Gastrocnemius medialis (tissue), 4 donors: Measurements from ENCODE around the gene PPP1R16B. TPM values are rescaled to one million over a fixed set of nuclear protein-coding genes. Genes with fewer than 3 reads are reported as not detected.
"Not testable (repeated sequence)": the region's sequence is repeated elsewhere in the genome, so short reads cannot be mapped to it uniquely, and the experiment has no call there.

Source experiments
- ATAC-seq, 2 donors: fragments of 150-250 bp; one replicate each; pipeline ENCODE4 v1.9.1; 2016
- DNase-seq, 2 donors: peaks; one replicate each; pipeline ENCODE4 v3.0.0-alpha.2; 2019
- H3K27ac ChIP-seq, 4 donors: fragments of 200-600 bp; sonication (generic); 1 replicate in 1 of 4; 2 replicates in 3 of 4; pipeline ENCODE4 v1.5.1; 2016 to 2018; ENCODE audit warnings: mild to moderate bottlenecking in 2 of 4, moderate library complexity in 1 of 4
- H3K27me3 ChIP-seq, 3 donors: fragments of 200-600 bp; sonication (generic) in 2 of 3; 1 replicate in 1 of 3; 2 replicates in 2 of 3; pipeline versions ENCODE4 v1.5.1 to v1.6.0; 2016 to 2019; ENCODE audit warnings: mild to moderate bottlenecking in 1 of 3, moderate library complexity in 1 of 3
- H3K36me3 ChIP-seq, 2 donors: fragments of 200-600 bp; sonication (generic) in 1 of 2; one replicate each; pipeline ENCODE4 v1.5.1; 2017 to 2018
- H3K4me1 ChIP-seq, 2 donors: fragments of 200-600 bp; sonication (generic) in 1 of 2; one replicate each; pipeline ENCODE4 v1.5.1; 2016 to 2017; ENCODE audit warnings: mild to moderate bottlenecking in 2 of 2
- H3K4me3 ChIP-seq, 4 donors: fragments of 200-600 bp; sonication (generic) in 3 of 4; 1 replicate in 1 of 4; 2 replicates in 3 of 4; pipeline ENCODE4 v1.5.1; 2016 to 2019; ENCODE audit warnings: mild to moderate bottlenecking in 2 of 4
- H3K9me3 ChIP-seq, 3 donors: fragments of 200-600 bp; sonication (generic) in 2 of 3; 1 replicate in 1 of 3; 2 replicates in 2 of 3; pipeline ENCODE4 v1.5.1; 2016 to 2019
- CTCF ChIP-seq, 5 experiments: fragments of 450-650 bp in 3 of 5; fragments of 200-600 bp in 2 of 5; sonication (generic) in 2 of 5; IDR thresholded peaks in 4 of 5; conservative IDR thresholded peaks in 1 of 5; 1 replicate in 4 of 5; 2 replicates in 1 of 5; pipeline ENCODE4 v1.5.1; 2016 to 2019; ENCODE audit warnings: antibody characterized with exemption in 5 of 5, mild to moderate bottlenecking in 3 of 5, moderate library complexity in 3 of 5
- POLR2A ChIP-seq, 2 donors: fragments of 450-650 bp; IDR thresholded peaks; one replicate each; pipeline ENCODE4 v1.6.1; 2017; ENCODE audit warnings: antibody characterized with exemption in 2 of 2, mild to moderate bottlenecking in 2 of 2, moderate library complexity in 2 of 2
- in situ Hi-C, 4 donors: fragments of 200-750 bp; cut with MboI; loops; one replicate each; pipeline versions ENCODE4 v1.15.0 to v1.8.0; 2017; ENCODE audit warnings: low sequenced_read_pairs in 4 of 4
- intact Hi-C: fragments of 100-400 bp; cut with DNase I; formaldehyde crosslinking; loops from one replicate; pipeline ENCODE4 v1.15.1; 2023; ENCODE audit warnings: low total_unique reads
- total RNA-seq, 4 donors: library from RNA; depleted of rRNA; stranded (reverse); fragments of >200 nt; gene quantifications; one replicate each; pipeline versions ENCODE4 v1.1.0 to v1.2.3, GENCODE V29; 2016

PPP1R16B gene
- total RNA-seq, 4 donors from 2014 or later = 0.16 to 2.4 (median 0.59) TPM

DNA sequence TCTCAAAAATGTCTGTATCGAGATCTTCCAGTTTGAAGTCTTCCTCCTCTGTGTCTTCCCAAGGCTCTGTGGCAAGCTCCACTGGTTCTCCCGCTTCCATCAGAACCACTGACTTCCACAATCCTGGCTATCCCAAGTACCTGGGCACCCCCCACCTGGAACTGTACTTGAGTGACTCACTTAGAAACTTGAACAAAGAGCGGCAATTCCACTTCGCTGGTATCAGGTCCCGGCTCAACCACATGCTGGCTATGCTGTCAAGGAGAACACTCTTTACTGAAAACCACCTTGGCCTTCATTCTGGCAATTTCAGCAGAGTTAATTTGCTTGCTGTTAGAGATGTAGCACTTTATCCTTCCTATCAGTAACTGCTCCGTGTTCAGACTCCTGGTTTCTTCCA lies 146.7 kb downstream of the PPP1R16B start:
- H3K4me1 ChIP-seq = no peaks in the 10 kb centered on the region
- H3K27ac ChIP-seq = no peak overlapping the region
- in situ Hi-C loops (no loop called here), intact Hi-C loops (no loop called here)
- no peak for TF ChIP-seq CTCF (IDR thresholded peaks at IDR 0.05 in 4 of 5, conservative IDR thresholded peaks at IDR 0.05 in 1 of 5)
- TF ChIP-seq POLR2A (IDR thresholded peaks at IDR 0.05) = no peak
- no peaks in the 10 kb centered on the region for H3K9me3 ChIP-seq
- H3K27me3 ChIP-seq = no peaks in the 10 kb centered on the region
- DNase-seq (no peak), ATAC-seq (no peak)
- H3K36me3 ChIP-seq = no peaks in the 10 kb centered on the region
- H3K4me3 ChIP-seq = no peak overlapping the region

- Histone ChIP-seq H3K27me3 (no peaks in the 10 kb centered on the region), H3K27ac (no peak overlapping the region), H3K4me3 (no peak overlapping the region), H3K9me3 (no peaks in the 10 kb centered on the region), H3K36me3 (no peaks in the 10 kb centered on the region), H3K4me1 (no peaks in the 10 kb centered on the region)
- intact Hi-C loops = no loop called here
- in situ Hi-C loops = no loop called here
- no peak for ATAC-seq
- TF ChIP-seq CTCF (IDR thresholded peaks at IDR 0.05 in 4 of 5, conservative IDR thresholded peaks at IDR 0.05 in 1 of 5) = no peak
- TF ChIP-seq POLR2A (IDR thresholded peaks at IDR 0.05) = no peak
- no peak for DNase-seq
Measured at GRCh38 chr20:38953630-38954340, 148.3 kb downstream of the PPP1R16B start.

DNA sequence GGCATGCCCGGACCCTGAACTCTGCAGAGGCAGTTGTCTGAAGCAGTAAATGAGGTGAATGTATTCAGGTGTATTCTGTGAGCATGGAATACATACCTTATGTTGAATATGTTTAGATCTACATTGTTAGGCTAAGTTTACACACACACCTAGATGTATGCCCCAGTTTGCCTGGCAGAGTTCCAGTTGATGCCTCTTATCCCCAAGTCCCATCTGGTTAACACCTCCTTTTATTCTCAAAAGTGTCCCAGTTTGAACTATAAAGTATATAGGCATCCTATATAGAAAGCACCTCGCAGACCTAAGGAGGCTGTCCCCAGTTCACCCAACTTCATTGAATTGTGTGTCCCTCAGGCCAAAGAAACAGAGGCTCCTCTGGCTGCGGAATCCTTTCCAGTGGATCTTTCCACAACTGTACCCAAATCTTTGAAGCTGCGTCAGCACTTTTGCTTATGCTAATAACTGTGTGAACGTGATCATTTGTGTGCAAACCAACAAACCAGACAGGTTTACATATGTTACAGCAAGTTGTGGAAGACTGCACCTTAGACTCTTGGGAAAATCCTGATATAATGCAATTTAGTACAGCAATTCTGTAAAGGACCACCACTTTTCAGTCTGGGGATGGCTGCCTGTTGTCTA lies 151.9 kb downstream of the PPP1R16B start:
- no peaks in the 10 kb centered on the region for H3K27me3 ChIP-seq
- H3K36me3 ChIP-seq = no peaks in the 10 kb centered on the region
- no peak for TF ChIP-seq CTCF (IDR thresholded peaks at IDR 0.05 in 4 of 5, conservative IDR thresholded peaks at IDR 0.05 in 1 of 5)
- TF ChIP-seq POLR2A (IDR thresholded peaks at IDR 0.05) = no peak
- H3K27ac ChIP-seq = no peak overlapping the region
- DNase-seq (no peak), ATAC-seq (no peak)
- intact Hi-C loops = no loop called here
- no peak overlapping the region for H3K4me3 ChIP-seq
- no peaks in the 10 kb centered on the region for H3K9me3 ChIP-seq
- in situ Hi-C loops = no loop called here
- H3K4me1 ChIP-seq = peaks cover 4 to 8% of the 10 kb centered on the region in 2 donors

DNA sequence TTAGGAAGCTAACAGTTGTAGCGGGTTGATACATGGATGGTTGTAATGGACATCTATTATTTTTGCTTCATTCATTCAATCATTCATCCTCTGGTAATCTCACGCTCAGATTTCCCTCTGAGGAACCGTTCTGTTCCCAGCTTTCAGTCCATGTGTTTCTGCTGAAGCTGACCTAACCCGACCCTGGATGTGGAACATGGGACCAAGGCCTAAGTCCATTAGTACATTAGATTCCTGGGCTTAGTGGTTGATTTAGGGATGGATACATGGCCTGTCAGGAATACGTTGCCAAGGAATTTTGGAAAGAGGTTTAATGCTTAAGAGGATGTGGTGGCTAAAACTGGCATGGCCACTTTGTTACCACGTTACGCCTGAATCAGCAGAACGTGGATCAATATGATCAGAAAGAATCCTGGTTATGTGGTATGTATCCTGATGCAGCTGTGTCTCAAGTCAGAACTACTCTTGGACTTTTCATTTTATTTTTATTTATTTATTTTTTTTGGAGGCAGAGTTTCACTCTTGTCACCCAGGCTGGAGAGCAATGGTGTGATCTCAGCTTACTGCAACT lies 152.5 kb downstream of the PPP1R16B start:
- Histone ChIP-seq H3K4me3 (no peak overlapping the region), H3K27ac (no peak overlapping the region), H3K27me3 (no peaks in the 10 kb centered on the region), H3K9me3 (no peaks in the 10 kb centered on the region), H3K36me3 (no peaks in the 10 kb centered on the region), H3K4me1 (peaks cover 9 to 12% of the 10 kb centered on the region in 2 donors)
- in situ Hi-C loops = no loop called here
- DNase-seq (no peak), ATAC-seq (no peak)
- TF ChIP-seq POLR2A (IDR thresholded peaks at IDR 0.05) (no peak), CTCF (IDR thresholded peaks at IDR 0.05 in 4 of 5, conservative IDR thresholded peaks at IDR 0.05 in 1 of 5) (no peak)
- intact Hi-C loops = no loop called here

- DNase-seq, ATAC-seq, H3K4me3 ChIP-seq, intact Hi-C loops, H3K36me3 ChIP-seq, H3K27ac ChIP-seq, in situ Hi-C loops, H3K9me3 ChIP-seq, H3K27me3 ChIP-seq: not testable (repeated sequence)
- H3K4me1 ChIP-seq = peaks cover 15 to 20% of the 10 kb centered on the region in 2 donors
Measured at GRCh38 chr20:38960187-38960687, 154.7 kb downstream of the PPP1R16B start.
